Endodermal cell (in vitro differentiated cells): ENCODE results near the gene ARAP3. TPM values are rescaled to one million over a fixed set of nuclear protein-coding genes. Genes with fewer than 3 reads are reported as not detected.

ENCODE experiments used
- DNase-seq: peaks from one replicate; pipeline ENCODE4 v3.0.0-alpha.2; 2017
- H3K27ac ChIP-seq: 2 replicates; pipeline ENCODE4 v1.5.1; 2013; ENCODE audit warnings: mild to moderate bottlenecking, low read depth, low read length, moderate library complexity
- H3K27me3 ChIP-seq: 2 replicates; pipeline ENCODE4 v1.6.1; 2013; ENCODE audit warnings: mild to moderate bottlenecking, low read length, moderate library complexity; ENCODE audit not compliant: insufficient read depth, control insufficient read depth, poor library complexity, severe bottlenecking
- H3K36me3 ChIP-seq: 2 replicates; pipeline ENCODE4 v1.7.0; 2013; ENCODE audit warnings: mild to moderate bottlenecking, low read length, moderate library complexity; ENCODE audit not compliant: control insufficient read depth, insufficient read depth
- H3K4me1 ChIP-seq: one replicate; pipeline ENCODE4 v1.7.0; 2013; ENCODE audit warnings: low read length; ENCODE audit not compliant: control insufficient read depth, insufficient read depth
- H3K4me3 ChIP-seq: 2 replicates; pipeline ENCODE4 v1.5.1; 2013; ENCODE audit warnings: mild to moderate bottlenecking, low read length, moderate library complexity
- H3K9ac ChIP-seq: 2 replicates; pipeline ENCODE4 v1.6.1; 2013; ENCODE audit warnings: mild to moderate bottlenecking, low read length, moderate library complexity; ENCODE audit not compliant: poor library complexity, severe bottlenecking; ENCODE audit errors: extremely low read depth
- H3K9me3 ChIP-seq: 2 replicates; pipeline ENCODE4 v1.6.1; 2013; ENCODE audit warnings: mild to moderate bottlenecking, low read length, moderate library complexity; ENCODE audit not compliant: control insufficient read depth
- H3K27ac Mint-ChIP-seq: 2 replicates; pipeline ENCODE4 v1.8.0; 2020; ENCODE audit warnings: mixed read lengths
- H3K27me3 Mint-ChIP-seq: 2 replicates; pipeline ENCODE4 v1.8.0; 2021; ENCODE audit warnings: mild to moderate bottlenecking, mixed read lengths; ENCODE audit not compliant: insufficient read depth
- H3K36me3 Mint-ChIP-seq: 2 replicates; pipeline ENCODE4 v1.8.0; 2020; ENCODE audit warnings: low read depth, mixed read lengths
- H3K4me1 Mint-ChIP-seq: 2 replicates; pipeline ENCODE4 v1.8.0; 2020; ENCODE audit warnings: mixed read lengths
- H3K4me3 Mint-ChIP-seq: 2 replicates; pipeline ENCODE4 v1.8.0; 2020; ENCODE audit warnings: mild to moderate bottlenecking, moderate library complexity, mixed read lengths
- H3K9me3 Mint-ChIP-seq: 2 replicates; pipeline ENCODE4 v1.8.0; 2020; ENCODE audit warnings: mild to moderate bottlenecking, mixed read lengths
- CTCF ChIP-seq: fragments of 200-600 bp; sonication (generic); conservative IDR thresholded peaks from 2 replicates; pipeline ENCODE4 v1.5.0; 2021; ENCODE audit warnings: antibody characterized with exemption, mild to moderate bottlenecking
- WGBS, 2 experiments: methylation state at CpG; one replicate each; pipeline versions ENCODE4 v1.1.5 to v1.1.7; 2013; ENCODE audit warnings: missing lambda C conversion rate in 2 of 2, mixed read lengths in 1 of 2; ENCODE audit not compliant: insufficient coverage in 1 of 2, insufficient read length in 1 of 2; 5-methylcytosine and 5-hydroxymethylcytosine counted together
- total RNA-seq, 2 donors: library from RNA; stranded (reverse); fragmentation: NEBNext Ultra II Directional in 1 of 2; extraction: Animal tissue kit (Norgen Biotek cat#: 25700) in 1 of 2; gene quantifications; 2 replicates in 1 of 2; 3 replicates in 1 of 2; pipeline ENCODE4 v1.2.1, GENCODE V29; 2021

Gene ARAP3
- total RNA-seq, 2 donors from 2014 or later: 32.5 to 41.3 TPM

GRCh38 chr5:141692533-141692888 is 10.5 kb upstream of the ARAP3 start:
- H3K9ac ChIP-seq: no peak overlapping the region
- H3K4me3 Mint-ChIP-seq: peak overlapping the region; percentile 53
- H3K27me3 ChIP-seq: peaks cover 53% of the 10 kb centered on the region

DNA sequence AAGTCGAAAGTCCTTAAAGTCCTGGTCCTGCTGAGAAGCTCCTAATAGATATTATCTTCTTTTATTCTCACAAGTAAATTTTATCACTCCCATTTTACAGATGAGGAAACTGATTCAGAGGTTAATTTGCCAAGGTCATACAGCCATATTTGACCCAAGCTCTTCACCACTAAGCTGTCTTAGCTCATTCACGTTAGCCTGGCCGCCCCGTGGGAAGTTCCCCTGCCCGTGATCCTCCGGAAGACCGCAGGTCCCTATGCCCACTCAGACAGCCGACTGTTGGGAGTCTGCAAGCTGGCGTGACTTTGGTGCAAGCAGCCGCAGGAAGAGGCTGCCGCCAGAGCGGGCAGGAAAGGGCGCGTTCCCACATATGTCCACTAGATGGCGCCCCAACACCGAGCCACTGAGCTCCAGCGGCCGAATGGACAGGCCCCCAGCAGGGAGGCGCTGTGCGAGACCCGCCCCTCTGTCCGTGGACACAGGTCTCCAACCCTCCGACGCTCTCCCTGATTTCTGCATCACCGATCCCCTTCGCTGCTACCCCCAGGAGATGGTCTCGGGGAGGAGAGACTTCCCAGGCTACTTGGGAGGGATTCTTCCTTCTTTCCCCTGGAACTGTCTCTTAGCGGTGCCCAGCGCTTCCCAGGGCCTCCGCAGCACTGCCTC is 10.0 kb upstream of the ARAP3 start:
- Mint-ChIP-seq H3K27ac (no peak overlapping the region), H3K27me3 (peaks cover 65% of the 10 kb centered on the region), H3K4me1 (peaks cover 3% of the 10 kb centered on the region), H3K4me3 (peak overlapping the region; percentile 53), H3K36me3 (no peaks in the 10 kb centered on the region), H3K9me3 (no peaks in the 10 kb centered on the region)
- Histone ChIP-seq H3K4me1 (no peaks in the 10 kb centered on the region), H3K36me3 (no peaks in the 10 kb centered on the region), H3K9ac (no peak overlapping the region), H3K4me3 (peak overlapping the region; percentile 79), H3K9me3 (no peaks in the 10 kb centered on the region), H3K27me3 (peaks cover 52% of the 10 kb centered on the region), H3K27ac (no peak overlapping the region)
- 6 to 9% methylated on average over 29 to 30 of the region's 30 CpGs for WGBS, 2 experiments
- TF ChIP-seq CTCF: peak; percentile 99
- peak; percentile 96 for DNase-seq

More at GRCh38 chr5:141692533-141692888, 10.5 kb upstream of the ARAP3 start:
- Mint-ChIP-seq H3K36me3 (no peaks in the 10 kb centered on the region), H3K27me3 (peaks cover 70% of the 10 kb centered on the region), H3K9me3 (no peaks in the 10 kb centered on the region), H3K27ac (no peak overlapping the region), H3K4me1 (peaks cover 3% of the 10 kb centered on the region)
- H3K36me3 ChIP-seq: no peaks in the 10 kb centered on the region
- WGBS, 2 experiments: 22 to 24% methylated on average over 4 to 5 of the region's 5 CpGs
- H3K4me3 ChIP-seq: peak overlapping the region; percentile 79
- DNase-seq: no peak
- TF ChIP-seq CTCF: no peak
- H3K4me1 ChIP-seq: no peaks in the 10 kb centered on the region
- no peaks in the 10 kb centered on the region for H3K9me3 ChIP-seq
- no peak overlapping the region for H3K27ac ChIP-seq

DNA sequence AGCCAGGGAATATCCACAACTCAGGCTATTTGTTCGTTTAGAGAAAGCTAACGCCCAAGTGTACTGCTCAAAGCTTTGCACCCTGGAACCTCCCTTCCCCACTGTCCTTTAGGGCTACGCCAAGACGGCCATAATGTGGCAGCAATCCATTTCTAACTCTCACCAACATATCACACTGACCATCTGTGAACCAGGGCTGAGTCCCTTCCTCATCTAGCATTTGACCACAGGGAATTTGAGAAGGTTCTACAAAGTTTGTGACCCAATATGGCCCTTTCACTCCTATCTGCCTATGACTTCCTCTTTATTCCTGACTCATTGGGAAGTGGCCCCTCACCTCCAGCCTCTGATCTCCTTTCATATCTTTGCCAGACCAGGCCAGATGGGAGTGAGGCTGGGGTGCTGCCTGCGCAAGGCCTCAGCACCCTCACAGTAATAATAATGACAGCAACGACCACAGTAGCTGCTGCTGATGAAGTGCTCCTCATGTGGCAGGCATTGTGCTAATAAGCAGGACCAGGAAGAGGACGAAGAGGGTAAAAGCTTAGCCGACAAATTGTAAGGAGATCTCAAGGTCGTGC is 9.3 kb upstream of the ARAP3 start:
- Mint-ChIP-seq H3K27me3 (peaks cover 59% of the 10 kb centered on the region), H3K9me3 (no peaks in the 10 kb centered on the region), H3K4me1 (peaks cover 2% of the 10 kb centered on the region), H3K27ac (no peak overlapping the region), H3K4me3 (no peak overlapping the region), H3K36me3 (no peaks in the 10 kb centered on the region)
- peaks cover 46% of the 10 kb centered on the region for H3K27me3 ChIP-seq
- 79 to 82% methylated on average over 9 of the region's 9 CpGs for WGBS, 2 experiments
- H3K9ac ChIP-seq: no peak overlapping the region
- no peak for DNase-seq
- no peak overlapping the region for H3K27ac ChIP-seq
- no peaks in the 10 kb centered on the region for H3K4me1 ChIP-seq
- no peaks in the 10 kb centered on the region for H3K9me3 ChIP-seq
- no peak for TF ChIP-seq CTCF
- no peak overlapping the region for H3K4me3 ChIP-seq
- no peaks in the 10 kb centered on the region for H3K36me3 ChIP-seq
